HG03457 (cell line): ENCODE results near the gene KCNK4.

Experiments
- ATAC-seq: cut with Tn5 transposase; IDR thresholded peaks from one replicate; pipeline ENCODE4 v1.9.1; 2021; ENCODE audit warnings: moderate number of reproducible peaks; ENCODE audit not compliant: unreplicated experiment

Gene KCNK4

DNA sequence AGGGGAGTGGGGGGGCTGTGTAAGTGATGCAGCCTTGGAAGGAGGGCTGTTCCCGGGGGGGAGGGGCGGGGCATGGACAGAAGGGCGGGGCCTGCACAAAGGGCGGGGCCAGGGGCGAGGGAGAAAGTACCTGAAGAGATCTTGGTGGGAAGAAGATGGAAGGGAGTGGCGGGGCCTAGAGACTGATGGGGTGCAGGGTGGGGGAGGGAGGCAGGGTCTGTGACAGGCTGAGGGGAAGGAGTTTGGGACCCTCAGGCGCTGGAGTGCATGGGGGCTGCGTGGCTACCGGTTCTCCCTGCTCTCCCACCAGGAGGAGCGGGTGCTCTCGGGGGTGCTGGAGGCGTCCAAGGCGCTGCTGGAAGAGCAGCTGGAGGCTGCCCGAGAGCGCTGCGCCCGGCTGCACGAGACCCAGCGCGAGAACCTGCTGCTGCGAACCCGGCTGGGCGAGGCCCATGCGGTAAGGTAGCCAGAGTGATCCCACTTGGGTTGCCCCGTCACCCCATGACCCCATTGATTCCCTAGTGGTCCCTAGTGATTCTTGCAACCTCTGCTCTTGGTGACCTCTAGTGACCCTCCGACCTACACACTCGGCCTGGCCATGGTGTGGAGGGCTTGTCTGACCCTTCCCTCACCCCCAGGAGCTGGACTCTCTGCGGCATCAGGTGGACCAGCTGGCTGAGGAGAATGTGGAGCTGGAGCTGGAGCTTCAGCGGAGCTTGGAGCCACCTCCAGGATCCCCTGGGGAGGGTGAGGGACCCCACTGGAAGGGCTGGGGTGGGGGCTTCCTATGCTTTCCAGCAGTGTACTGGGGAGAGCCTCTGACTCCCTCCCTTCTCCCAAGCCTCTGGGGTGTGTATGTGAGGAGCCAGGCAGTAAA, 52.0 kb downstream of the KCNK4 start:
- no peak for ATAC-seq

DNA sequence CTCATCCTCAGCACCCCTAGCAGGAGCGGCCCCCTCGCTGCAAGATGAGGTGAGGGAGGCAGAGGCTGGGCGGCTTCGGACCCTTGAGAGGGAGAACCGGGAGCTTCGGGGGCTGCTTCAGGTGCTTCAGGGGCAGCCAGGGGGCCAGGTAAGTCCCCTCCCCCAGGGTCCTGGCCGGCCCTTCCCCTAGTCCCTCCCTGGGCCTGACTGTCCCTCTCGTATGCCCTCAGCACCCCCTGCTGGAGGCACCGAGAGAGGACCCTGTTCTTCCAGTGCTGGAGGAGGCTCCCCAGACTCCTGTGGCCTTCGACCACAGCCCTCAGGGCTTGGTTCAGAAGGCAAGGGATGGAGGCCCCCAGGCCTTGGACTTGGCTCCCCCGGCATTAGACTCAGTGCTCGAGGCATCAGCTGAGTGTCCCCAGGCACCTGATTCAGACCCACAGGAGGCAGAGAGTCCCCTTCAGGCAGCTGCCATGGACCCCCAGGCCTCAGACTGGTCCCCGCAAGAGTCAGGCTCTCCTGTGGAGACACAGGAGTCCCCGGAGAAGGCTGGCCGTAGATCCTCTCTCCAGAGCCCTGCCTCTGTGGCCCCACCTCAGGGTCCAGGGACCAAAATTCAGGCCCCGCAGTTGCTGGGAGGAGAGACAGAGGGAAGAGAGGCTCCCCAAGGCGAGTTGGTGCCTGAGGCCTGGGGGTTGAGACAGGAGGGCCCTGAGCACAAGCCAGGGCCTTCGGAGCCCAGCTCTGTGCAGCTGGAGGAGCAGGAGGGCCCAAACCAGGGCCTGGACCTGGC, 52.9 kb downstream of the KCNK4 start:
- no peak for ATAC-seq

DNA sequence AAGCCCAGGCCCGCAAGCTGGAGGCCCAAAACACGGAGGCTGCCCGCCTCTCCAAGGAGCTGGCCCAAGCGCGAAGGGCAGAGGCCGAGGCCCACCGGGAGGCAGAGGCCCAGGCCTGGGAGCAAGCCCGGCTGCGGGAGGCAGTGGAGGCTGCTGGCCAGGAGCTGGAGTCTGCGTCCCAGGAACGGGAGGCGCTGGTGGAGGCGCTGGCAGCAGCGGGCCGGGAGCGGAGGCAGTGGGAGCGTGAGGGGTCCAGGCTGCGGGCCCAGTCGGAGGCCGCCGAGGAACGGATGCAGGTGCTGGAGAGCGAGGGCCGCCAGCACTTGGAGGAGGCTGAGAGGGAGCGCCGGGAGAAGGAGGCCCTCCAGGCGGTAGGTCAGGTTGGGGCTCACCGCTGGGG, 53.7 kb downstream of the KCNK4 start:
- no peak for ATAC-seq

DNA sequence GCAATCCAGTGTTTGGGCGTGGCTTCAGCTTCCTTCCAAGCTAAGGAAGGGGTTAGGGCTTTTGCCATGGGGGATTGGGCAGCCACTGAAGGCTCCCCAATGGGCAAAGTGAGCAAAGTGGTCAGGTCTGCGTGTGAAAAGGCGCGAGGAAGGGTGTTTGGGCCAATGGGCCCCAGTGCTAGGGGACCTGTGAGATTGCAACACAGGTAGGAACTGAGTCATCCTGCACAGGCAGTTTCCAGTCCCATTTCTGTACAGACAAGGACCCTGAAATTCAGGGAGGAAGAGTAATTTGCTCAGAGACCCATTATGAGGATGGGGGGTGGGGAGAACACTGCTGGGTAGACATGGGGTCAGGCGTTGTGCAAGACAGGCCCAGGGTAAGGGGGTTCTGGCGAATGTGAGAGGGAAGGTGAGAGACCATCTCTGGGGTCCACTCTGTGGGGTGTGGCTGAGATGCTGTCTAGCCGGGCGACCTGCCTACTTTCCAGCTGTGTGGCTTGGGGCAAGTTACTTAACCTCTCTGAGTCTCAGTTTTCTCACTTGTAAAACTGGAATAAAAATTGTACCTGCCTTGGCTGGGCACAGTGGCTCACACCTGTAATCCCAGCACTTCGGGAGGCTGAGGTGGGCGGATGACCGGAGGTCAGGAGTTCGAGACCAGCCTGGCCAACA, 56.2 kb downstream of the KCNK4 start:
- no peak for ATAC-seq

DNA sequence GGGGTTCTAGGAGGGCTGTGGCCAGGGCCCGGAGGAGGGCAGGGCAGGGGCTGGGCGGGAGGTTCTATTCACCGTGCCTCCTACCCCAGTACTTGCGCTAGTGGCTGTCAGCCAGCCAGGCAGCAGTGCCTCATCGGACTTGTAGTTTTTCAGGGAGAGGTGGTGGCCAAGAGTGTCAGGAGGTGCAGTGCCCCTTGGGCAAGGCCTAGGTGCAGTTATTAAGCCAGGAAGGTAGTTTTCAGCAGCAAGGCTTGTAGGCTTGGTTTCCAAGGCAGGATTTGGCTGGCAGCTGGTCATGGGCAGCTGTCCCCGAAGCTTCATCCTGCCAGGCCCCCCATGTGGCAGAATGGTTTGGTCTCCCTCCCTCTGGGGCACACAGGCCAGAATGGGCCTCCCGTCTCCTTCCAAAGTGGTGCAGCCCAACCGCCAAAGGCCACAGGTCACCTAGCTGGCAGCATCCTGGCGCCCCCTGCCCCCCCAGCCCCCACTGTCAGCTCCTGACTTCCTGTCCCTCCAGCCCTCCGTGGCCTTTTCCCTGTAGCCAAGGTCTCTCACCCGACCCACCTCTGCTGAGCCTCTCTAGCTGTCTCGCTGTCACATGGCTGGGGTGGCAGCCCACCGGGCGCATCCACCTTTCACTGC, 57.4 kb downstream of the KCNK4 start:
- no peak for ATAC-seq

DNA sequence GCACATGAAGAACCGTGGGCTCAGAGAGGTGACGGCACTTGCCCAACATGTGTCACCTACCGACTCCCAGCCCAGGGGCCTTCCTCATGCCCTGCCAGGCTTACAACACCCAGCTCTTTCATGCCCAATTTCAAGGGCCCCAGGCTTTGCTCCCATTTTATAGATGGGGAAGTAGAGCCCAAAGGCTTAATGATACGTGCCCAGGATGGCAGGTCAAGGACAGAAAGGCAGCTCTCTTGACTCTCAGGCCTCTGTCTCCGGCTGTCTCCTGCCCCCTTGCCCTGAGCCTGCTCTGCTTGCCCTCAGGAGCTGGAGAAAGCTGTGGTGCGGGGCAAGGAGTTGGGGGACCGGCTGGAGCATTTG, 57.9 kb downstream of the KCNK4 start:
- ATAC-seq = no peak

DNA sequence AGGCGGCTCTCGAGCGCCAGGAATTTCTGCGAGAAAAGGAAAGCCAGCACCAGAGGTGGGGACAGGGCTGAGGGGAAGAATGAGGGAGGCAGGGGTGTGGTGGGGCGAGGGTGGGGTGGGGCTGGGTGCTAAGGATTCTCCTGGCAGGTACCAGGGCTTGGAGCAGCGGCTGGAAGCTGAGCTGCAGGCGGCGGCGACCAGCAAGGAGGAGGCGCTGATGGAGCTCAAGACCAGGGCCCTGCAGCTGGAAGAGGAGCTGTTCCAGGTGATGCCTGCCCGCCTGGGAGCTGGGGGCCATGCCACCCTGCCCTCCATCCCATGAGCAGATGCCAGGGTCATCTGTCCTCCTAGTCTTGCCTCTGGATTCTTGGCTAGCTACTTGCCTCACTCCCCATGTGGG, 58.3 kb downstream of the KCNK4 start:
- ATAC-seq = no peak
